Measurements from ENCODE around the gene ZC3HAV1. TPM values are rescaled to one million over a fixed set of nuclear protein-coding genes. Genes with fewer than 3 reads are reported as not detected.

Gene ZC3HAV1
- total and polyA plus RNA-seq, 9 of the 15 experiments (the other 6 are each of a cell fraction or from before 2014, with no cell fraction given), result 11.9 to 40.5 (median 23.9) TPM

DNA sequence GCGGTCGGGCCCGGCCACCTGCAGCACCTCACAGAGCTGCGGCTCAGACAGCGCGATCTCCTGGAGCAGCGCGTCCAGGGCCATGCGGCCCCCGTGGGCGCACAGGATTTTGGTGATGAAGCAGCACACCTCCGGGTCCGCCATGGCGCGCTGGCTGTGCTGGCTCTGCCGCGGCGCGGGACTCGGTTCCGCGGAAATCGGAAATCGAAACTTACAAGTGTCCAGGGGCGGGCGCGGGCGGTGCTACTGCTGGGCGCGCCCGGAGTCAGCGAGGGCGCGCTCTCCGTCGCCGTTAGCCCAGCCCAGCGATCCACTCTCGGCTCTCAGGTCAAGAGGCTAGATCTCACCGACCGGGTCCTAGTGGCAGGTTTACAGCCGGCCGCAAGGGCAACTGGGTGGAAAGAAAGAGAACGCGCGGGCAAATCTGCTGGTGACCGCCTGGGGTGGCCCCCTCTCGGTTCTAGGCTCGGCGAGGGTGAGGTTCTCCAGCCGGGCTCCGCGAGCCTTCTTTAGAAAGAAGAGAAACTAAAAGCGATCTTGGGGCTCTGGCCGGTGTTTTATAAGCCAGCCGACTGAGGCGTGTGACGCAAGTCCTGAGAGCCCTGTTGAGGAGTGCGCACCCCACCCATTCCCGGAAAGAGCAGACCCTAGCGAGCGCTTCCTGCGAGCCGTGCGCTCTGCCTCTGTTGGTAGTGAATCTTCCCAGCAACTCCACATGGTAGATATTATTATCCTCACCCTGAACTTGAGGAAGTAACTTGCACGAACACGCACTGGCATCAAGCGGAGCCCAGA is at the start of gene ZC3HAV1 (continued):
- TF ChIP-seq, protein P1, sequence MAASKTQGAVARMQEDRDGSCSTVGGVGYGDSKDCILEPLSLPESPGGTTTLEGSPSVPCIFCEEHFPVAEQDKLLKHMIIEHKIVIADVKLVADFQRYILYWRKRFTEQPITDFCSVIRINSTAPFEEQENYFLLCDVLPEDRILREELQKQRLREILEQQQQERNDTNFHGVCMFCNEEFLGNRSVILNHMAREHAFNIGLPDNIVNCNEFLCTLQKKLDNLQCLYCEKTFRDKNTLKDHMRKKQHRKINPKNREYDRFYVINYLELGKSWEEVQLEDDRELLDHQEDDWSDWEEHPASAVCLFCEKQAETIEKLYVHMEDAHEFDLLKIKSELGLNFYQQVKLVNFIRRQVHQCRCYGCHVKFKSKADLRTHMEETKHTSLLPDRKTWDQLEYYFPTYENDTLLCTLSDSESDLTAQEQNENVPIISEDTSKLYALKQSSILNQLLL (CRISPR knock-in tag; IDR thresholded peaks at IDR 0.05; ENCODE audit: borderline replicate concordance), result no peak
- peak in 1 of 2 experiments; percentile 23; a peak in 2 of 3 replicates for TF ChIP-seq CBX3 (IDR thresholded peaks at IDR 0.05; ENCODE audit: borderline replicate concordance in 1 of 2, low read length in 2 of 2)
- no peak; the same call in 1 of the 2 replicates for TF ChIP-seq ZNF830 (CRISPR knock-in tag; IDR thresholded peaks at IDR 0.05)
- peak; percentile 83 for TF ChIP-seq LCOR (CRISPR knock-in tag; IDR thresholded peaks at IDR 0.05)
- peak; percentile 99 for TF ChIP-seq RBFOX2 (IDR thresholded peaks at IDR 0.05; ENCODE audit: low read depth, low read length)
- TF ChIP-seq HMG20B (CRISPR knock-in tag; IDR thresholded peaks at IDR 0.05), result no peak
- TF ChIP-seq, protein P2, sequence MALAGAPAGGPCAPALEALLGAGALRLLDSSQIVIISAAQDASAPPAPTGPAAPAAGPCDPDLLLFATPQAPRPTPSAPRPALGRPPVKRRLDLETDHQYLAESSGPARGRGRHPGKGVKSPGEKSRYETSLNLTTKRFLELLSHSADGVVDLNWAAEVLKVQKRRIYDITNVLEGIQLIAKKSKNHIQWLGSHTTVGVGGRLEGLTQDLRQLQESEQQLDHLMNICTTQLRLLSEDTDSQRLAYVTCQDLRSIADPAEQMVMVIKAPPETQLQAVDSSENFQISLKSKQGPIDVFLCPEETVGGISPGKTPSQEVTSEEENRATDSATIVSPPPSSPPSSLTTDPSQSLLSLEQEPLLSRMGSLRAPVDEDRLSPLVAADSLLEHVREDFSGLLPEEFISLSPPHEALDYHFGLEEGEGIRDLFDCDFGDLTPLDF (CRISPR knock-in tag; IDR thresholded peaks at IDR 0.05), result peak; percentile 97
- TF ChIP-seq, protein P3, sequence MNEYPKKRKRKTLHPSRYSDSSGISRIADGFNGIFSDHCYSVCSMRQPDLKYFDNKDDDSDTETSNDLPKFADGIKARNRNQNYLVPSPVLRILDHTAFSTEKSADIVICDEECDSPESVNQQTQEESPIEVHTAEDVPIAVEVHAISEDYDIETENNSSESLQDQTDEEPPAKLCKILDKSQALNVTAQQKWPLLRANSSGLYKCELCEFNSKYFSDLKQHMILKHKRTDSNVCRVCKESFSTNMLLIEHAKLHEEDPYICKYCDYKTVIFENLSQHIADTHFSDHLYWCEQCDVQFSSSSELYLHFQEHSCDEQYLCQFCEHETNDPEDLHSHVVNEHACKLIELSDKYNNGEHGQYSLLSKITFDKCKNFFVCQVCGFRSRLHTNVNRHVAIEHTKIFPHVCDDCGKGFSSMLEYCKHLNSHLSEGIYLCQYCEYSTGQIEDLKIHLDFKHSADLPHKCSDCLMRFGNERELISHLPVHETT (CRISPR knock-in tag; conservative IDR thresholded peaks at IDR 0.05 in 1 of 2, IDR thresholded peaks at IDR 0.05 in 1 of 2), result peak in 1 of 2 experiments; percentile 90; a peak in 2 of 4 replicates
- peak; percentile 14; the same call in 1 of the 2 replicates for TF ChIP-seq CBX5 (IDR thresholded peaks at IDR 0.05; ENCODE audit: borderline replicate concordance, low read depth)
- TF ChIP-seq TCFL5 (CRISPR knock-in tag; conservative IDR thresholded peaks at IDR 0.05), result 0 out of 2 replicates have a peak, but pooled peaks have one; percentile 13
- TF ChIP-seq ZNF431 (CRISPR knock-in tag; IDR thresholded peaks at IDR 0.05), result peak; percentile 84
- no peak for TF ChIP-seq ZNF140 (CRISPR knock-in tag; IDR thresholded peaks at IDR 0.05)
- 0 out of 2 replicates have a peak, but pooled peaks have one; percentile 9 for TF ChIP-seq CHCHD3 (CRISPR knock-in tag; IDR thresholded peaks at IDR 0.05)
- TF ChIP-seq FOXJ2 (tag; IDR thresholded peaks at IDR 0.05), result peak; percentile 73; the same call in 1 of the 2 replicates
- TF ChIP-seq ZNF717 (CRISPR knock-in tag; IDR thresholded peaks at IDR 0.05), result no peak
- peak; percentile 17; the same call in 1 of the 2 replicates for TF ChIP-seq TEAD4 (IDR thresholded peaks at IDR 0.05; ENCODE audit: low read length)
- TF ChIP-seq TEAD4 (CRISPR knock-in tag; IDR thresholded peaks at IDR 0.05; ENCODE audit: borderline replicate concordance), result peak; percentile 6; the same call in 1 of the 2 replicates
- peak; percentile 80 to 86 for TF ChIP-seq MAZ (CRISPR knock-in tag; conservative IDR thresholded peaks at IDR 0.05 in 1 of 2, IDR thresholded peaks at IDR 0.05 in 1 of 2)
- TF ChIP-seq, protein P4, sequence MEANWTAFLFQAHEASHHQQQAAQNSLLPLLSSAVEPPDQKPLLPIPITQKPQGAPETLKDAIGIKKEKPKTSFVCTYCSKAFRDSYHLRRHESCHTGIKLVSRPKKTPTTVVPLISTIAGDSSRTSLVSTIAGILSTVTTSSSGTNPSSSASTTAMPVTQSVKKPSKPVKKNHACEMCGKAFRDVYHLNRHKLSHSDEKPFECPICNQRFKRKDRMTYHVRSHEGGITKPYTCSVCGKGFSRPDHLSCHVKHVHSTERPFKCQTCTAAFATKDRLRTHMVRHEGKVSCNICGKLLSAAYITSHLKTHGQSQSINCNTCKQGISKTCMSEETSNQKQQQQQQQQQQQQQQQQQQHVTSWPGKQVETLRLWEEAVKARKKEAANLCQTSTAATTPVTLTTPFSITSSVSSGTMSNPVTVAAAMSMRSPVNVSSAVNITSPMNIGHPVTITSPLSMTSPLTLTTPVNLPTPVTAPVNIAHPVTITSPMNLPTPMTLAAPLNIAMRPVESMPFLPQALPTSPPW (CRISPR knock-in tag; IDR thresholded peaks at IDR 0.05), result peak; percentile 71
- peak; percentile 70; the same call in 1 of the 2 replicates for TF ChIP-seq ZNF668 (CRISPR knock-in tag; IDR thresholded peaks at IDR 0.05)
- TF ChIP-seq HNRNPLL (IDR thresholded peaks at IDR 0.05; ENCODE audit: low read depth, low read length, poor library complexity, severe bottlenecking), result peak; percentile 80
- TF ChIP-seq ZNF695 (CRISPR knock-in tag; IDR thresholded peaks at IDR 0.05), result 0 out of 2 replicates have a peak, but pooled peaks have one; percentile 35

Measured in K562 (cell line).